Activated CD8-positive, alpha-beta memory T cell treated with anti-CD3 and anti-CD28 coated beads for 48 hours (primary cell): ENCODE results near the gene ACOT13.
"Not testable (repeated sequence)": the region's sequence is repeated elsewhere in the genome, so short reads cannot be mapped to it uniquely, and the experiment has no call there.

ENCODE experiments used
- DNase-seq, 3 experiments: peaks; one replicate each; pipeline ENCODE4 v3.0.0-alpha.2; 2020; ENCODE audit warnings: low read depth in 2 of 3, low spot score in 2 of 3

Gene ACOT13

DNA sequence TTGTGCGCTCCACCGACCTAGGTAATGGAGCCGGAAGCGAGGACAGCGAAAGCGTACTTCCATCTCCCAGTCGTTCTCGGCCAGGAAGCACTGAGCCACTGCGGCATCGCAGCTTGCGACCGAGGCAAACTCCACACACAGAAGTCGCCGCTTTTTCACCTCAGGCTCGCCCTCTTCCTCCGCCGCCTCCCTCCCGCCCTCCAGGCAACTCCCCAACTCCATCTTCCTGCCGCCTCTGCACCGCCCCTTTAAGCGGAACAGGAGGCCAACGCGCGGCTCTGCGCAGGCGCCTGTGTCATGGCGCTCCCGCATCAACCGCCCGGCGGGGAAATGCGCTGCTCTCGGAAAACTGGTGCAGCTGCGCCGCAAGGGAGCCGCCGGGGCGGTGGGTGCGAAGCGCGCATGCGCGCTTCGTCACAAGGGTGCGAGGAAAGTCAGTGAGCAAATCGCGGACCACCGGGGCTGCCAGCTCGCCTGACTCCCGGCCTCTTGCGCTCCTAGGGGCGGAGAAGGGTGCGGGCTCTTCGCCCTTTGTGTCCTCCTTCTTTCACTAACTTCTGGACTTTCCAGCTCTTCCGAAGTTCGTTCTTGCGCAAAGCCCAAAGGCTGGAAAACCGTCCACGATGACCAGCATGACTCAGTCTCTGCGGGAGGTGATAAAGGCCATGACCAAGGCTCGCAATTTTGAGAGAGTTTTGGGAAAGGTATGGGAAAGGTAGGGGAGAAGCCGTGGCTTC is at the start of gene ACOT13, which contains the start of gene TDP2:
ACOT13 (plus strand) TSS at position 437 of the 737 bp plus-strand sequence; CDS start at position 624, 187 bp downstream.
TDP2 (minus strand) TSS at position 259 of the 737 bp plus-strand sequence; CDS start at position 222, 37 bp downstream.
- peak; percentile 80 to 96 (median 84) for DNase-seq

DNA sequence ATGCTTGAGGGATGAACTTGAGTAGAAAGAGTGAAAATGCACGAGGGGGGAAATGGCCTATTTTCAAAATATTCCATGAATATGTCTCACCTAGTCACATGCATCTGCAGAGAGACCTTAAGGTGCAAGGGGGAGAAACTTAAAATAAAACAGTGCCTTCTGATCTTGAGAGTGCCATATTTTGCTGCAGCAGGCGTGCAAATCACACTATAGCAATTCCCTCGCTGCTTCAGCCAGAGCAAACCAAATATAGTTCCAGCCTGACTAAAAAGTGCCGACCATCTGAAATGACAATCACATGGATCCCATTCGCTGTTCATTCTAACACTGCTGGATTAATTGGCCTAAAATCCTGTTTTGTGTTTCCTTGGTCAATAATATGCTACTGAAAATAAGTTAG is 47.2 kb upstream of the ACOT13 start:
- DNase-seq, result no peak

- DNase-seq, result no peak
Observed at GRCh38 chr6:24620637-24621036, 46.2 kb upstream of the ACOT13 start.

DNA sequence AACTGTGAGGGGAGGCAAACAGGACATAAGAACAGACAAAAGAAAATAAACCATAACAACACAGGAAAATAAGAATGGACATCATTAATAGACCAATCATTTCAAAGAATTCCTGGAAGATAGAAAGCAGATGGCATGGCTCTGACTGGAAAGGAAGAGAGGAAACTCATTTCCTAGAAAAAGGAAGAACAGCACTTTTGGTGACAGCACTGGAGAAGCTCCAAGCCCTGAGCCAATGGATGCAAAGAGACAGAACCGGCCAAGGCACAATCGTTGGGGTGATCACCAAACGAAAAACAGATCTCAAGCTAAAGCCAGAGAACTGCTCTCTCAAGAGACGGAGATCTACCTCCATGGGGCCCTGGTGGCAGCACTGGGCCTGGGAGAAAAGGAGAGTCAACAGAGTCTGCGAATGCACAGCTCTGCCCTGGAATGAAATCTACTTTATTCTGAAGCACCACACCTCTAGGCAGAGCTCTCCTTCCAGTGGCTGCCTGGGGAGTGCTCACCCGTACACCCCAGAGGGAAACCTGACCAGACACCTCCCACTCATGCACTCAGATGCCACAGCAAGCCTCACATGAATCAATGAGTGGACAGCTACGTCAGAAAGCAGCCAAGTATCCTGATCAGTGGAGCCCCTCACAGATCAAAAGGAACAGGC is 45.1 kb upstream of the ACOT13 start:
- no peak for DNase-seq

DNA sequence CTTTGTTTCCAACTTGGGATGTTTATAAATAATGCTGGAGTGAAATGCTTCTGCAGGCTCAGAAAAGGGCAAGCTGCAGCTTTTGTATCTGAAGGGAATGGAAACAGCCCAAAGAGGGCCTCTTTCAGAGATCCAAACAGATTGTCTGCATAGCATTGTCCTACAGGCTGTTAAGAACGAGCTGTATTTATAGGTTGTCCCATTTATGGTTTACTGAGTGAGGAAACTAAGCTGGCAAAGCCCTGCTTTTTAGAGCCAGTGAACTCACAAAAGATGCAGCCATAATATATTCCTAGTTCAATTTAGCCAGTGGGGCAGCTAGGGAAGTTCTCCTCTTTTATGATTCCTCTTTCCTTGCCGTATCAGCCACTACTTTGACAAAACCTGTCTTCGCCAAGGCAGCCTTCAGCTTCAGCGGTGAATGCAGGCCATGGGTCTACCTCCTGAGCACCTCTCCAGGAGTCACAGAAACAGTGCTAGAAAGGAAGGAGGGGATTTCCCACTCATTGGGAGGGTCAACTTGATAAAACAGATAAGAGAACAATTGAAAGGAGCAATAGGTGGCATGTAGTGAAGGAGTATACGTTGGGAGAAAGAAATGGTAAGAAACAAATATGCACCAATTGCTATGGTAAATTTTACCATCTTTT is 35.9 kb upstream of the ACOT13 start:
- no peak for DNase-seq

- no peak for DNase-seq
Observed at GRCh38 chr6:24631671-24632070, 35.2 kb upstream of the ACOT13 start.

GRCh38 chr6:24632573-24632972 is 34.3 kb upstream of the ACOT13 start:
- DNase-seq, result no peak

- DNase-seq, result no peak
Observed at GRCh38 chr6:24636681-24637080, 30.2 kb upstream of the ACOT13 start.

DNA sequence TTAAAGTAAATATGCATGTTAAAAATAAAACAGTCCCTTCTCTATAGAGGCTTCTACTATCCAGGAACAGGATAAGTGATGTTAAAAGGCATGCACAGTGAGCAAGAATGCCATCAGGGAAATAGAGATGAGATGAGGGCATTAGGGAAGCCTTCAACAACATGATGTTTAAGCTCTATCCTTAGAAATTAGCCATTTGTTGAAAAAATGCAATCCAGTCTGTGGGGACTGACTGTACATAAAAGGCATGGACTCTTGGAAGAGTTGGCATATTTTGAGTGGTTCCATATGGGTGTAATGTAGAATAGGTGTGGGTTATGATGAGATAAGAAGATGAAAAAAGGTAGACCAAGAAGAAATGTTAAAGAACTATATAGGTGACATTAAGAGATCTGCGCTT is 26.7 kb upstream of the ACOT13 start:
- no peak for DNase-seq

DNA sequence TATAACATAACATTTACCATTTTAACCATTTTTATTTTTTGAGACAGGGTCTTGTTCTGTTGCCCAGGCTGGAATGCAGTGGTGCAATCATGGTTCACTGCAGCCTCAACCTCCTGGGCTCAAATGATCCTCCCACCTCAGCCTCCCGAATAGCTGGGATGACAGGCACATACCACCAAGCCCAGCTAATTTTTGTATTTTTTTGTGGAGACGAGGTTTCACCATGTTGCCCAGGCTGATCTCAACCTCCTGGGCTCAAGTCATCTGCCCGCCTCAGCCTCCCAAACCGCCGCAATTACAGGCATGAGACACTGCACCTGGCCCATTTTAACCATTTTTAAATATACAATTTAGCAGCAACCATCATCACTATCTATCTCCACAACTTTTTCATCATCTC is 26.2 kb upstream of the ACOT13 start:
- DNase-seq, result not testable (repeated sequence)

GRCh38 chr6:24642061-24642460 is 24.8 kb upstream of the ACOT13 start:
- DNase-seq, result no peak

DNA sequence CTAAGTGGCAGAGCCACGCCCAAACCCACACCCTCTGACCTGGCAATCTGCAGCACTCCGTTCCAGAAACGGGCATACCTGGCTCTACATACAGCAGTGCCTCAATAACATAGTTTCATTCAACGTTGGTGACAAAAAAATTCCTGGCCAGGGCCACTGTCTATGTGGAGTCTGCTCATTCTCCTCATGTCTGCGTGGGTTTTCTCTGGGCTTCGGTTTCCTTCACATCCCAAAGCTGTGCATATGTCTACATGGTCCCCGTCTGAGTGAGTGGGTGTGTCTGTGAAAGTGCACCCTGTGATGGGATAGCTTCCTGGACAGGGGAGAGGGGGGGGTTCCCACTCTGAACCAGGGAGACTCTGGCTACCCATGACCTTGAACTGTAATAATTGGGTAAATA is 23.0 kb upstream of the ACOT13 start:
- DNase-seq, result no peak

- DNase-seq, result no peak
Observed at GRCh38 chr6:24644377-24644776, 22.5 kb upstream of the ACOT13 start.

DNA sequence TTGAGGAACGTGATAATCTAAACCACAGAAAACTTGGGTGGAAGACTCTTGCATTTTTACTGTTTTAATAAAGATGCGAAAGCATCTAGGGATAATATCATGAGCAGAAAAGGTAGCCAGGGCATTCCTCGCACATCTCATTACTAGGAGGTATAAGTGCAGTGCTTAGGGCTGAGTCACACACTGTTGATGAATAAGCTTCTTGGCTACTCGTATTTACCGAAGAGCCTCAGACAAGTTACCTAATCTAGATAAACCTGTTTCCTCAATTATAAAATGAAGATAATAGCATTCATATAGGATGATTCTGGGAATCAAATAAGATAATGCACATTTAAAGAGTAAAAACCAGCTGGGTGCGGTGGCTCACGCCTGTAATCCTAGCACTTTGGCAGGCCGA is 20.1 kb upstream of the ACOT13 start:
- DNase-seq, result no peak

GRCh38 chr6:24648276-24648675 is 18.6 kb upstream of the ACOT13 start:
- DNase-seq, result no peak

GRCh38 chr6:24649691-24650090 is 17.2 kb upstream of the ACOT13 start:
- DNase-seq, result no peak

DNA sequence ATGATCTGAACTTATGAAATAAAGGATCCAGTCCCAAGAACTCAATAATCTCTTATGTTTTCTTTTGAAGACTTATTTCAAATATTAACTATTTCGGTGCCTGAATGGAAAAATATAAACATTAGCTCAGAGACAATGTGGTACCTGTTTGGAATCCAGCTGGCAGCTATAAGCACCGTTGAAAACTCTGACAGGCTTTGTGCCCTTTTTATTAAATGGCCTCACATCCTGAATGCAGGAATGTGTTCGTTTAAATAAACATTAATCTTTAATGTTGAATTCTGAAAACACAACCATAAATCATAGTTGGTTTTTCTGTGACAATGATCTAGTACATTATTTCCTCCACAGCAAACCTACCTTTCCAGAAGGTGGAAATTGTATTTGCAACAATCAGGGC is 16.5 kb upstream of the ACOT13 start:
- no peak for DNase-seq

GRCh38 chr6:24655215-24655614 is 11.7 kb upstream of the ACOT13 start:
- no peak for DNase-seq

DNA sequence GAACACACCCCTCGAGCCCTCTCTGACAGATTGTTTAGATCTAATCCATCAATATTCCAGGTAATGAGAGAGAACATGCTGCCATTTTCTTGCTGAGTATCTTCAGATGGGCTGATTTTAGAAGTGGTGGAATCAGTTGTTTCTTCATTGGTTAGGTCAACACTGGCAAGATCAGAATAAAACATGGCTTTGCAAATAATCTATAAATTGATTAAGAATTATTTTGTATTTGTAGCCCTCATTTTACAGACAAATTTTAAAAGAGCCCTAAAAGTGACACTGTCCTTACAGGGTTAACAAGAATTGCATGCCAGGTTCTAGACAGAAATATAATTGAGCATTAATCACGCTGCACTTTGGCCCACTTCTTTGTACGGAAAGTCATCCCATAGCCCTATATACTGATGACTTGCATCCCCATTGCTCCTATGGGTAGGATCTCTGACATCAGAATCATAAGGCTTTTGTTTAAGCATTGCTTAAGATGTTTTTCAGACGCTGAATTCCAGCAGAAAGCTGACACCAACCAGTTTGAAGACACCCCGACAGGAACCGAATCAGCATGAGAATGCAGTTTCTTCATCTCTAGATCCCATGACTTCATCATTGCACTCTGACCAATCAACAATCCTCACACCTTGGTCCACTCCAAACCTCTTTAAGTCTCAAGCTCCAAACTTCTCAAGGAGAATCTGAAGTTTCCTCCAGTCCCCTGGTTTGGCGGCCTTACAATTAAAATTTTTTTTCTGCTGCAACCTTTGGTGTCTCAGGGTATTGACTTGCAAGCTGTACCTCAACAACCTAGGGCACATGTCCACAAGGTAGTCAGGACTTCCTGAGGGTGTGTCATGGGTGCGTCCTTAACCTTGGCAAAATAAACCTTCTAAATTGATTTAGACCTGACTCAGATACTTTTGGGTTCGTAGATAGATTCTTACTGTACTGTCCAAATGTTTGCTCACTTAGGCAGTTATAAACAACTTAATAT is 8.0 kb upstream of the ACOT13 start:
- no peak for DNase-seq

- no peak for DNase-seq
Observed at GRCh38 chr6:24659561-24659960, 7.3 kb upstream of the ACOT13 start.

- no peak for DNase-seq
Observed at GRCh38 chr6:24660105-24660504, 6.8 kb upstream of the ACOT13 start.
